GM23338 (cell line): Measurements from ENCODE around the gene NGDN.

Experiments used
- EZH2 ChIP-seq: fragments of 200-600 bp; sonication (generic); IDR thresholded peaks from one replicate; pipeline ENCODE4 v1.8.0; 2017; ENCODE audit warnings: antibody characterized with exemption, mild to moderate bottlenecking, low read depth; ENCODE audit not compliant: unreplicated experiment
- NANOG ChIP-seq: IDR thresholded peaks from 2 replicates; pipeline ENCODE4 v1.6.1; 2016; ENCODE audit warnings: antibody characterized with exemption, borderline replicate concordance
- POLR2AphosphoS5 ChIP-seq: IDR thresholded peaks from 2 replicates; pipeline ENCODE4 v1.6.1; 2016; ENCODE audit warnings: antibody characterized with exemption, low read depth
- REST ChIP-seq: IDR thresholded peaks from one replicate; pipeline ENCODE4 v1.6.1; 2018; ENCODE audit warnings: antibody characterized with exemption; ENCODE audit not compliant: unreplicated experiment
- ZNF114 ChIP-seq: fragments of 250-450 bp; sonication (Bioruptor Pico); IDR thresholded peaks from 2 replicates; pipeline ENCODE4 v1.5.0; 2020; ENCODE audit warnings: mild to moderate bottlenecking, moderate library complexity
- TF ChIP-seq, protein P1 (sequence below), 2 experiments: fragments of 200-600 bp in 1 of 2; sonication (generic) in 1 of 2; conservative IDR thresholded peaks; 2 replicates each; pipeline versions ENCODE4 v1.5.1 to v1.6.1; 2016 to 2017; ENCODE audit warnings: antibody characterized with exemption in 2 of 2, low read depth in 2 of 2, mild to moderate bottlenecking in 2 of 2, moderate library complexity in 1 of 2
- TF ChIP-seq, protein P2 (sequence below): IDR thresholded peaks from 2 replicates; pipeline ENCODE4 v1.6.1; 2016; ENCODE audit warnings: antibody characterized with exemption

DNA sequence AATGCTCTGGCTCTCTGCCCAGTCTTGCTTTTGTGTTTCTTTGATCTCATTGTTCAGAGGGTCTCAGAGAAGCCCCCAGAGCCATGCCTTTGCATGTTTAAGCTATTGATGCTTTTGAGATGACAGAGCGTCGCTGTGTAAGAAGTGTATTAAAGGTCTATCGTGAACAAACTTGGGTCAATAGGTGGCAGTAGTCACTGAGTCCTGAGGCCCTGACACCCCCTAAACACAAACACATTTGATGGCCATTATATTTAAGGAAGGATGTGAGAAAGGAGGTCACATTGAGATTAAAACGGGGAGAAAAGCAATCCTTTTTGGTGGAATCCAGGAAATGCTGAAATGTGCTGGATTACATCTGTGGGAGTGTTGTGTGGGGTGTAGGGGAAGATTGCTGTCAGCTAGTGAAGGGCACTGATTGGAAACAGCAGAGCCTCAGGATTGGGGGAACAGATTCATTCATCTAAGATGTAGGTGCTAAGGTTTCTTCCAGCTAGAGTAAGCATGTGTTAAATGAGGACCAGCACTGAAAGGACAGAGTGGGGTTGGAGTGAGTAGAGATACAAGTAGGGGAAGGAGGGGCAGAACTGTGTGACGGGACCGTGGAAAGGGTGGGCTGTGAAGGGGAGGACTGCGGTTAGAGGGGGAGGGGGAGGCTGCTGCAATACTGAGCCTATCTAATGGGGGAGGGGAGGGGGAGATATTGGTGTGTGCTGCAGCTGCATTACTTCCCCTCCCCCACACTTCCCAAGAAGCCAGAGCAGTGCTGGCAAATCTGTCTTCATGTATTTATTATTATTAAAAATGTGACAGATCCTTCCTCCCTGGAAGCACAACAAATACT, 12.7 kb downstream of the NGDN start:
- TF ChIP-seq, protein P1, sequence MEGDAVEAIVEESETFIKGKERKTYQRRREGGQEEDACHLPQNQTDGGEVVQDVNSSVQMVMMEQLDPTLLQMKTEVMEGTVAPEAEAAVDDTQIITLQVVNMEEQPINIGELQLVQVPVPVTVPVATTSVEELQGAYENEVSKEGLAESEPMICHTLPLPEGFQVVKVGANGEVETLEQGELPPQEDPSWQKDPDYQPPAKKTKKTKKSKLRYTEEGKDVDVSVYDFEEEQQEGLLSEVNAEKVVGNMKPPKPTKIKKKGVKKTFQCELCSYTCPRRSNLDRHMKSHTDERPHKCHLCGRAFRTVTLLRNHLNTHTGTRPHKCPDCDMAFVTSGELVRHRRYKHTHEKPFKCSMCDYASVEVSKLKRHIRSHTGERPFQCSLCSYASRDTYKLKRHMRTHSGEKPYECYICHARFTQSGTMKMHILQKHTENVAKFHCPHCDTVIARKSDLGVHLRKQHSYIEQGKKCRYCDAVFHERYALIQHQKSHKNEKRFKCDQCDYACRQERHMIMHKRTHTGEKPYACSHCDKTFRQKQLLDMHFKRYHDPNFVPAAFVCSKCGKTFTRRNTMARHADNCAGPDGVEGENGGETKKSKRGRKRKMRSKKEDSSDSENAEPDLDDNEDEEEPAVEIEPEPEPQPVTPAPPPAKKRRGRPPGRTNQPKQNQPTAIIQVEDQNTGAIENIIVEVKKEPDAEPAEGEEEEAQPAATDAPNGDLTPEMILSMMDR (conservative IDR thresholded peaks at IDR 0.05; ENCODE audit: low read depth in 2 of 2) = peak; percentile 71 to 81
- TF ChIP-seq REST (peak; percentile 42), NANOG (no peak), ZNF114 (CRISPR knock-in tag) (no peak), EZH2 (no peak), POLR2AphosphoS5 (no peak)
- TF ChIP-seq, protein P2, sequence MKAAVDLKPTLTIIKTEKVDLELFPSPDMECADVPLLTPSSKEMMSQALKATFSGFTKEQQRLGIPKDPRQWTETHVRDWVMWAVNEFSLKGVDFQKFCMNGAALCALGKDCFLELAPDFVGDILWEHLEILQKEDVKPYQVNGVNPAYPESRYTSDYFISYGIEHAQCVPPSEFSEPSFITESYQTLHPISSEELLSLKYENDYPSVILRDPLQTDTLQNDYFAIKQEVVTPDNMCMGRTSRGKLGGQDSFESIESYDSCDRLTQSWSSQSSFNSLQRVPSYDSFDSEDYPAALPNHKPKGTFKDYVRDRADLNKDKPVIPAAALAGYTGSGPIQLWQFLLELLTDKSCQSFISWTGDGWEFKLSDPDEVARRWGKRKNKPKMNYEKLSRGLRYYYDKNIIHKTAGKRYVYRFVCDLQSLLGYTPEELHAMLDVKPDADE = no peak
